Mononuclear cell (primary cell): ENCODE measurements around the gene PALM3. TPM values are rescaled to one million over a fixed set of nuclear protein-coding genes. Genes with fewer than 3 reads are reported as not detected.

Experiments
- H3K27me3 ChIP-seq: 2 replicates; pipeline ENCODE4 v1.6.0; 2011; ENCODE audit warnings: low read length, control low read depth; ENCODE audit not compliant: insufficient read depth
- H3K4me1 ChIP-seq: 2 replicates; pipeline ENCODE4 v1.5.1; 2011; ENCODE audit warnings: mild to moderate bottlenecking, low read length, control low read depth; ENCODE audit not compliant: insufficient read depth
- H3K4me3 ChIP-seq: 2 replicates; pipeline ENCODE4 v1.5.1; 2011; ENCODE audit warnings: mild to moderate bottlenecking, low read length, moderate library complexity
- H3K9me3 ChIP-seq: 2 replicates; pipeline ENCODE4 v1.5.1; 2011; ENCODE audit warnings: low read depth, mild to moderate bottlenecking, control low read depth, low read length
- total RNA-seq: library from RNA; depleted of rRNA; stranded (reverse); fragments of >200 nt; gene quantifications from one replicate; pipeline ENCODE4 v1.2.3, GENCODE V29; 2012

Gene PALM3
- total RNA-seq, 1 donor, result under 0.01 TPM

DNA sequence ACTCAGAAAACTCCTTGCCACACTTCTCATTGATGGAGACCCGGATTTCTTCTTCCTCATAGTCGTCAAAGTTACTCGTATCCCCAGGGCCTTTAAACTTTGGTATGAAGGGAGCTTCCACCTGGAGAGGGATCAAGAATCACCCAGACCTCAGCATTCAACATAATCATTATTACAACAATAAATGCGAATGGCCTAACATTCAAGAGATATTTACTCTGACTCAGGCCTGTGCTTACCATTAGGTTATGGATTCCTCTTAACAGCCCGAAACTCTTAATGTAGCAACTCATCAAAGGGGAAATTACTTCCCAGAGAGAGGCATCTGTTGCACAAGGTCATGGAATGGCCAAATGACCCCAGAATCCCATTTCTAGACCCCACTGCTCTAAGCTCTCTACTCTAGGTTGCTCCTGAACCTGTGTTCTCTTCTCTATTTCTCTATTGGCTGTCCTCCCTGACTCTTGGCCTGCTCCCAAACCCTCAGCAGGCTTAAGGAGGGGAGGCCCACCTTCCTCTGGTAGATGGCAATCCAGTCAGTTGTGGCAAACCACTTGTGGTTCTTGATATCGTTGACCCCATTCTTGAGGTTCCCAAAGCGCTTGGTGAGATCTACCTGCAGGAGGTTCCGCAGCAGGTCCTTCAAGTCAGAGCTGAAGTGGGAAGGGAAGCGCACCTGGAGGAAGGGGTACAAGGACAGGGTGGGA is 31.4 kb upstream of the PALM3 start:
- Histone ChIP-seq H3K4me1 (peaks cover 16% of the 10 kb centered on the region), H3K4me3 (no peak overlapping the region), H3K9me3 (no peaks in the 10 kb centered on the region), H3K27me3 (no peaks in the 10 kb centered on the region)

DNA sequence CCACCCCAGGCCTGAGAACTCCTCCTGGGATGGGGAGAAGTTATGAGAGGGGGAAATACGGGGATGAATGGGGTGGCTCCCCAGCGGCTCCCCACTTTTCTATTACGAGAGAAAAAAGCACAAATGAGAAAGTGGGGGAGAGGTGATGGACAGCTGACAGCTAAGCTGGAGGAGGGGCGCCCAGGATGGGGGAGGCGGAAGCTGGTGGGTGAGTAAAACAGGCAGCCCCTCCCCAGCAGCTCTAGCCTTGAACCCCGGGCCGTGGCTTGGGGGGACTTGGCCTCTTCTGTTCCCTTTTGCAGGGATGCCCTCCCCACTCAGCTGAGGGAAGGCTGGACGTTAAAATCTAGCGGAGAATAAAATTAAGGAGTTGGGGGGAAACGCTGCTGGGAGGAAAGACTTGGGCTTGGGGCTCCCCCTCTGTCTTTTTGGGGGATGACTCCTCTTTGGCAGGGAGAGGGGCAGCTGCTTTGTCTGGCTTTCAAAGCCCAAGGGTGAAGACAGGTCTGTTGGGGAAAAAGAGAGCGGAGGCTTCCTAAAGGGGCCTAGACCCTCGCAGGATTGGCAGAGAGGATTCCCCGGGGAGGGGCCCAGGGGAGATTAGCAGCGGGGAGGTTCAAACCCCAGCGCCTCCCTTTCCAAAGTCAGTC is 30.1 kb upstream of the PALM3 start:
- no peaks in the 10 kb centered on the region for H3K27me3 ChIP-seq
- H3K4me1 ChIP-seq, result peaks cover 16% of the 10 kb centered on the region
- peak overlapping the region; percentile 68 for H3K4me3 ChIP-seq
- no peaks in the 10 kb centered on the region for H3K9me3 ChIP-seq

DNA sequence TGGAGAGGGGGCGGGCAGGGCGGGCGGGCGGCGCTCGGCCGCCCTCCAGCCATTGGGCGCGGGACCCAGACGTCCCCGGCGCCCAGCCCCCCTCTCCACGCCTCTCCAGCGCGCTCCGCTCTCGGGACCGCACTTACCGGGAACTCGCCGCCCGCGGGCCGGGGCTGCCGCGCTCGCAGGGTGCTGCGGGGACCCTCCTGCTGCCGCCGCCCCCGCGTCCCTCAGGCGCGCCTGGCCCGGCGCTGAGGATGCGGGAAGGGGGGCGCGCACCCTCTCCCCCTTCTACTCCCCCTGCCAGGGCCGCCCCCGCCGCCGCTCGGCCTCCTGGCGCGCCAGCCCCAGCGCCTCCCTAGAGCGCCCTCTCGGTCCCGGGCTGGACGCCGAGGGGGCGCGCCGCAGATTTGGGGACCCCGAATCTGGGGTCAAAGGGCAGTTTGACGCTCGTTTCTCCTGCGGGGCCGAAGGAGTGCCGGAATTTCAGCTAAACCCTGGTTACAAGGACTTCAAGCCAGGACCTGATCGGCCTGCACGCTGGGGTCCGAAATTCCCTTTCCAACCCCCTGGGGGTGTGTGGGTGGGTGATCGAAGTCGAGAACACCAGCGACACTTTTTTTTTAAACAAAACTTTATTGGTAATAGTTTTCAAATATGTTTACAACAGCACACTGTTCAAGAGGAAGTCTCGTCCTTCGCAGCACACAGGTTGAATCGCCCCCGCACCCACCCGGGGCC is 29.4 kb upstream of the PALM3 start:
- Histone ChIP-seq H3K4me3 (peak overlapping the region; percentile 68), H3K27me3 (no peaks in the 10 kb centered on the region), H3K9me3 (no peaks in the 10 kb centered on the region), H3K4me1 (peaks cover 16% of the 10 kb centered on the region)

DNA sequence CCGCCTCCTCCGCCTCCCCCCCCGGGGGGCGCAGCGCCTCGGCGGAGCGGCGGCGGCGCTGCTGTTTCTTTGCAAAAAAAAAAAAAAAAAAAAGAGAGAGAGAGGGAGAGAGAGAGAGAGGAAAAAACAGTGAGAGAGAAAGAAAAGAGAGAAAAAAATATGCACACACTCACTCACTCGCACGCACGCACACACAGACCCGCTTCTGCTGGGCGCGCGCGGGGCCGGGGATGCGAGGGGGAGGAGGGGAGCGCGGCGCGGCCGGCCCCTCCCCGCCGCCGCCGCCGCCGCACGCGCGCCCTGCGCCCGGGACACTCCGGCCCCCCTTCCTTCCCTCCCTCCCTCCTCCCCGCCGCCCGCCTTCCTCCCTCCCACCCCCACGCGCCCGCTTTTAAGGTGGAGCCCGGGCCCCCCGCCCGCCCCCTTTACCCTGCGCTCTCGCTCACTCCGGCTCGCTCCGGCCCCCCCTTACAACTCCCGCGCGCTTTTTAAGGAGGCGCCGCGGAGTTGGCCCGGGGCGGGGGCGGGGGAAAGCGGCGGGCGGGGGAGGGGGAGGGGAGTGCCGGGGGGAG is 28.7 kb upstream of the PALM3 start, which contains the start of gene SAMD1:
Gene SAMD1 (minus strand): TSS at position 243 of the 572 bp plus-strand sequence.
- peaks cover 16% of the 10 kb centered on the region for H3K4me1 ChIP-seq
- H3K9me3 ChIP-seq, result no peaks in the 10 kb centered on the region
- no peaks in the 10 kb centered on the region for H3K27me3 ChIP-seq
- peak within 1 kb of the TSS; percentile 68 for H3K4me3 ChIP-seq

DNA sequence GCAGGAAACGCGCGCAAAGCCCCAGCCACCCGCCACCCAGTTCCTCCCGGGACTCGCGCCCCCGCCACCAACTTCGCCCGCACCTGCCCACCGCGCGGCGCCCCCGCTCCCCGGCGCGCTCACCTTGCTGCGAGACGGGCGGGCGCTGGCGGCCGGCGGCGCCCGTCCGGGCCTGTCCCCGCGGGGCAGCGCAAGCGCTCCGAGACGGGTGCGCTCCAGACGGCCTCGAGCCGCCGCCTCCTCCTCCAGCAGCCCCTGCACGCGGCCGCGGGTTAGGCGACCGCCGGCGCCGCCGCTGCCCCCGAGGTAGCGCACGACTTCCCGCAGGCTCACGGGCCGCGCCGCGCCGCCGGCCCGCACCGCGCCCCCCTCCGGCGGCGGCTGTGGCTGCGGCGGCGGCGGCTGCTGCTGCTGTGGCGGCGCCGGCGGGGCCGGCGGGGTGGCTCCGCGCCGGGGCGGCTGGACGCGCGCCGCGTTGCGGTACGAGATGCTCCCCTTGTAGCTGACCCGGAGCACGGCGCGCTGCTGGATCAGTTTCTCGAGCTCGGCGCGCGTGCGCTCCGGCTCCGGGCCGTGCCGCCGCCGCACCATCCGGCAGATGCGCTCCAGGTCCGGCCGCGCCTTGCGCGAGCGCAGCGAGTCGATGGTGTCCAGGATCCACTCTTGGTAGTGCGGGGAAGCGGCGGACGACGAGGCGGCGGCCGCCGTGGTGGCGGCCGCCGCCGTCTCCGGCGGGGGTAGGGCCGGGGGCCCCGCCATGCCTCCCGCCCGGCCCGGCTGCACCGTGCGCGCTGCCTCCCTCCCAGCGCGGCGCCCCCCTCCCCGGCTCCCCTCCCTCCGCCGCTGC is 28.0 kb upstream of the PALM3 start:
- Histone ChIP-seq H3K9me3 (no peaks in the 10 kb centered on the region), H3K4me3 (peak overlapping the region; percentile 51), H3K27me3 (no peaks in the 10 kb centered on the region), H3K4me1 (peaks cover 16% of the 10 kb centered on the region)

DNA sequence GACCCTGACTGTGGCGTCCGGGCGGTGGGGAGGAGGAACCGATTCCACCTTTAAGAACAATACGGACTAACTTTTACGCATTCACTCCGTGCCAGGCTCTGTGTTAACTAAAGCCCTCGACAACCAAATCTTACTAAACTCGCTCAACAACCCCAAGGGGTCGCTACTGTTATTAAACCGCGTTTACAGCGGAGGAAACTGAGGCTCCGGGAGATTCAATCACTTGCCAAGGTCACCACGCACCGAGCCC is 27.5 kb upstream of the PALM3 start:
- Histone ChIP-seq H3K9me3 (no peaks in the 10 kb centered on the region), H3K4me3 (no peak overlapping the region), H3K4me1 (peaks cover 16% of the 10 kb centered on the region), H3K27me3 (no peaks in the 10 kb centered on the region)

DNA sequence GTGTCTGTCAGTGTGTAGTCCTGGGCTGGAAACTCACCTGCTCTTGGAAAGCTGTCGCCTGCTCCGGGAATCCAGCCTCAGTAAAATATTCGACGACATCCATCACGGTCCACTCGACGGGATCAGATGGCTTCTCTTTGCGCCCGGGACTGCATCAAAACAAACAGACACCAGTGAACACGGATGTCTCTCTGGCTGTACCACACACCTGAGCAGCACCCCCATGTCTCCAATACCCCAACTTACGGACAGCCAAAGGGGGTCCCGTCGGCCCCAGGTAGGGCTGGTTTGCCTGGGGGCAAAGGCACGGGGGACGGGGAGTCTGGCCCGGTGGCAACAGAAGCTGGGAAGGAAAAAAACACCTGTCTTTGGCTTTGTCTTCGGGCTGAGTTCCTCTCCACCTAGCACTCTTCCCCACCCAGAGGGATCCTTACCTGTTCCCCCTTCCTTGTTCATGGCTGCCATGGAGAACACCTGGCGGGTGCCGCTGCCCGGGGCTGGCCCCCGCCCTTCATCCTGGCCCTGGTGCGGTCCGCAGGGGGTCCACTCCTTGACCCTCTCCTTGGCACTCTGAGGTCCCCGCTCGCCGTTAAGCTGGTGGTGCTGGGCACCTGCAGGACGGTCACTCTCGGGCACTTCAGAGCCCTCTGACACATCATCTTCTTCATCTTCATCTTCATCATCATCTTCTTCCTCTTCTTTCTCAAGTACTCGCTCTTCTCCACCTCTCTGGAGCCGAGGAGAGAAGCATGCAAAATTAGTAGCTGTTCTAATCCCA is 26.9 kb upstream of the PALM3 start:
- H3K4me1 ChIP-seq, result peaks cover 16% of the 10 kb centered on the region

DNA sequence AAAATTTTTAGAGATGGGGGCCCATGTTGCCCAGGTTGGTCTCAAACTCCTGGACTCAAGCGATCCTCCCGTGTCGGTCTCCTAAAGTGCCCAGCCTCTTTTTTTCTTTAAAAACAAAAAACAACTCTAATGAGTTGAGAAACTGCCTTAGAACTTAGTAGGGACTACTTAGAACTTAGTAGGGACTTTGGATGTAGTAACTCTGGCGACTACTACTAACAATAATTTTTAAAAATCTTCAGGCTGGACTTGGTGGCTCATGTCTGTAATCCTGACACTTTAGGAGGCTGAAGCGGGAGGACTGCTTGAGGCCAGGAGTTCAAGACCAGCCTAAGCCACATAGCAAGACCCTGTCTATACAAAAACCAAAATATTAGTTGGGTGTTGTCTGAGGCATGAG is 24.2 kb upstream of the PALM3 start:
- H3K9me3 ChIP-seq, result no peaks in the 10 kb centered on the region
- H3K4me1 ChIP-seq, result peaks cover 19% of the 10 kb centered on the region
- H3K27me3 ChIP-seq, result no peaks in the 10 kb centered on the region
- no peak overlapping the region for H3K4me3 ChIP-seq

More for the DNA sequence above, 26.9 kb upstream of the PALM3 start:
- no peaks in the 10 kb centered on the region for H3K27me3 ChIP-seq
- H3K9me3 ChIP-seq, result no peaks in the 10 kb centered on the region
- no peak overlapping the region for H3K4me3 ChIP-seq

DNA sequence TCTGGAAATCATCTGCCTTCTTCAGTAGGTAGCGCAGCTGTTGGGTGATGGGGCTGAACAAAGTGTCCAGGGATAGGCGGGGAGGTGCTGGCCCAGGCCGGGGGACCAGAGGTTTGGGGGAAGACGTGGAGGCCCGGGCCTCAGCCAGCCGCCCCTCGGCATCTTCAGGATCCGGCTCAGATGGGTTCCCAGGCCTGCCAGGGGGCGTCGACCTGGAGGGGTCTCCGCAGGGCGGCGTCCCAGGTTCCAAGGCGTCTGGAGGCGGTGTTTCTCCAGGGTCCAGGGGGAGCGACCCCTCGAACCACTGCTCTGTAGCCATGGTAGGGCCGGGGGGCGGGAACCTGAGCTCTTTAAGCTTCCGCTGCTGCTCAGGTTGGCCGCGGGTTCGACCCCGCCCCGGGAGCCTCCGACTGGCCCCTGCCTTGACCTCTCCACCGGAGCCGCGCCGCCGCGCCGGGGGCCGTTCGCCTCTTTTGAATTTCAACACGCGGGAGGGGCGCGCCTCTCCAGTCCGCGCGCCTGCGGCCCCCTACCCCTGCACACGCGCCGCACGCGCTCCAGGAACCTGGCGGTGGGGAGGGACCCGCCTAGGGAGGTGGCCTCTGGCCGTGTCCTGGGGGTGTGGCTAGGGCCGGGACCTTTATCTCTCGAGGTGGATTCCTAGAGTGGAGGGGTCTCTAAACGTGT is 23.6 kb upstream of the PALM3 start, which contains the start of gene C19orf67:
Gene C19orf67 (minus strand): TSS at position 475 of the 687 bp plus-strand sequence. CDS start 156 bp downstream, at position 319.
- no peaks in the 10 kb centered on the region for H3K27me3 ChIP-seq
- no peak within 1 kb of the TSS for H3K4me3 ChIP-seq
- H3K4me1 ChIP-seq, result peaks cover 26% of the 10 kb centered on the region
- H3K9me3 ChIP-seq, result no peaks in the 10 kb centered on the region

DNA sequence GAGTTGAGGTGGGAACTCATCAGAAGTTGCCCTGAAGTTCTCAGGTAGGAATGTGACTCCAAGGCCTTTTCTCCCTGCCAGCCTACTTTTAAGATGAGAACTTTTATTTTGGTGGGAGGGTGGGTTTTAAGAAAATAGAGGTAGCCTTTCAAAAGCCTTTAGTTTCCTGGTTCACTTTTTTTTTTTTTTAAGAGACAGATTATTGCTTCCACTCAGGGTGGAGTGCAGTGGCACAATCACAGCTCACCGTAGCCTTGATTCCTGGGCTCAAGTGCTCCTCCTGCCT is 20.7 kb upstream of the PALM3 start:
- Histone ChIP-seq H3K27me3 (no peaks in the 10 kb centered on the region), H3K4me1 (peaks cover 43% of the 10 kb centered on the region), H3K4me3 (no peak overlapping the region), H3K9me3 (no peaks in the 10 kb centered on the region)

DNA sequence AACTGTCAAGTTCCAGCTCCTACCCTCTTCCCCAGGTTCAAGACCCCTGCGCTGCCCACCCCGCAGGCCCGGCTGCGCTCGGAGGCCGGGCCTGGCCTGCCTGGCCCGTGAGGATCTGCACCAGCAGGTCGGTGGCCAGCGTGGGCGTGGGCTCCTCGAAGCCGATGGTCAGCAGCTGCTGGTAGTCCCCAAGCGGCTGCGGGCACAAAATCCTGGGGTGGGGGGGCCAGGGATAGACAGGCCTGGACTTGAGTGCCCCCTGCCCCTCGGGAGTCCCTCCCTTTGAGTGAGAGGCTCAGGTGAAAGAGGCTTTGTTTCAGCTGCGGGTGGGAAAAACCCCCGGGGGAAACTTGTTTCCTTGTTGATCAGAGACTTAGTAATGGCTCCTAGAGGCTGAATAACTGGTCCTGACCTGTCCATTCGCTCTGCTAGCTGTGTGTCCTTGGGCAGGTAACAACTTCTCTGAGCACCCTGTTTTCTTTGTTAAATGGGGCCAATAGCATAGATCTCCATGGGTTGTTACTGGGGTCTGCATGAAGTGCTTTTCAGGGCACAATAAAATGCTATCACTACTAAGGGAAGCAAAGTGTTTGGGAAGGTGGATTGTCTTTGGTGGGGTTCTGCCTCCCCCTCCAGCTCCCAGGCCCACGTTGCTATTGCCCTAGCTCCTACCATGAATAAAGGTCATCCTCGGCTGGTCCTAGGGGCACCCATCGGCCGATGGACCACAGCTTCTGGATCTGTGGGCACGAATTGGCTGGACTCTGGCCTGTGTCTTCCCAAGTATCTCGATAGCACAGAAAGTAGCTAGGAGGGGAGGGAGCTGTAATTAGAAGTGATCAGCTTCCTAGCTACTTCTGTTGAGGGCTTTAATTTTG is 20.2 kb upstream of the PALM3 start:
- Histone ChIP-seq H3K27me3 (no peaks in the 10 kb centered on the region), H3K4me1 (peaks cover 47% of the 10 kb centered on the region), H3K4me3 (peak overlapping the region; percentile 52), H3K9me3 (no peaks in the 10 kb centered on the region)

DNA sequence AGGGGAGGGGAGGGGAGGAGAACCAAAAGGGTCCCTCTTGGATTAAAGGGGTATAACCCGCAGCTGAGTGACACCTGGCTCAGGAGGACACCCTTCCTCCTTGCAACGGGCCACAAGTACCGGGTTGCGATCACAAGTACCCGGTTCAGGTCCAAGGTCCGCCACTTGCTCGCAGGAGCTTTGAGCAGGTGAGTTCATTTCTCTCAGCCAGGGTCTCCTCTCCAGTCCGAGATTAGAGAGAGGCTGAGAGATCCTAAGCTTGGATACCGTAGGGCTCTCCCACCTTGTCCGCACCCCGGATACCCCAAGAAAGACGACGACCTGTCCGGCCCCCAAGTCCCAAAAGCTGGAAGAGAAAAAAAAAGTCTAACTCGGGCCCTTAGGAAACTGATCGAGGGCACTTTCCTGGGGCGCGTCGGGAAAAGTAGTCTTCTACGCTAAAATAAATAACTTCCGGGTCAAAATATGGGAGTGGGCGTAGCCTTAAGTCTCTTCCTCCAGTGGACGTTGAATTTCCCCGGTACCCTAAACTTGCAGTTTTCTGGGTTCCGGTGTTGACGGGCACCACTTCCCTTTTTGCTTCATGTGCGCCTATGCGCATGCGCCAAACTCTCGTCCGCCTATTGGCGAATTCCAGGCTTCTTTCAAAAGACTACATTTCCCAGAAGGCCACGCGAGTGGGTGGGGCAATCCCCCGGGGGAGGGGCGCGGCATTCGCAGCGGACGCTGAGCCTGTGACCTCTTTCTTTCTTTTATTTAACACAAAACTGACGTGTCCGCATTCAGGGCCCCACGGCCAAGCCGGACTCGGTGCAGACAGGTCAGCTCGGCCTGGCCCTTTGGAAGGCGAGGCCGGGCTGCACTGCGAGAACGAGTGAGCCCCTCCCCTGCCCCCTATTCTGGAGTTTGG is 19.3 kb upstream of the PALM3 start:
- H3K4me3 ChIP-seq, result peak overlapping the region; percentile 52
- H3K27me3 ChIP-seq, result no peaks in the 10 kb centered on the region
- no peaks in the 10 kb centered on the region for H3K9me3 ChIP-seq
- peaks cover 55% of the 10 kb centered on the region for H3K4me1 ChIP-seq
